Measurements from ENCODE around the gene ERGIC3. TPM values are rescaled to one million over a fixed set of nuclear protein-coding genes. Genes with fewer than 3 reads are reported as not detected.

Gene ERGIC3
- total and polyA plus RNA-seq, 2 of the 13 experiments (the other 11 are each of a cell fraction or from before 2014, with no cell fraction given): 407 to 670 TPM

DNA sequence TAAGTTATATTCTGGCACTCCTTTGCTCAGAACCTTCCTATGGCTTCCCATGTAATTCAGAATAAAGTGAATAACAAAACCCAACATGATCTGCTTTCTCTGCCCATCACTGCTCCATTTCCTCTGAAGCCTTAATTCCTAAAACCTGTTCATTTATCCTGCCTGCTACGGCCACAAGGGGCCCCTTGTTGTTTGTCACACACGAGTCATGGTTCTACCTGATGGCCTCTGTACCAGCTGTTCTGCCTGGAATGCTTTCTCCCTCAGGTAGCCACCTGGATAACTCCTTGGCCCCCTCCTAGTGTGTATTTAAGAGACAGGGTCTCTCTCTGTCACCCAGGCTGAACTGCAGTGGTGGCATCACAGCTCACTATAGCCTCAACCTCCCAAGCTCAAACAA, 26.8 kb downstream of the ERGIC3 start (continued):
- TF ChIP-seq, protein P1, sequence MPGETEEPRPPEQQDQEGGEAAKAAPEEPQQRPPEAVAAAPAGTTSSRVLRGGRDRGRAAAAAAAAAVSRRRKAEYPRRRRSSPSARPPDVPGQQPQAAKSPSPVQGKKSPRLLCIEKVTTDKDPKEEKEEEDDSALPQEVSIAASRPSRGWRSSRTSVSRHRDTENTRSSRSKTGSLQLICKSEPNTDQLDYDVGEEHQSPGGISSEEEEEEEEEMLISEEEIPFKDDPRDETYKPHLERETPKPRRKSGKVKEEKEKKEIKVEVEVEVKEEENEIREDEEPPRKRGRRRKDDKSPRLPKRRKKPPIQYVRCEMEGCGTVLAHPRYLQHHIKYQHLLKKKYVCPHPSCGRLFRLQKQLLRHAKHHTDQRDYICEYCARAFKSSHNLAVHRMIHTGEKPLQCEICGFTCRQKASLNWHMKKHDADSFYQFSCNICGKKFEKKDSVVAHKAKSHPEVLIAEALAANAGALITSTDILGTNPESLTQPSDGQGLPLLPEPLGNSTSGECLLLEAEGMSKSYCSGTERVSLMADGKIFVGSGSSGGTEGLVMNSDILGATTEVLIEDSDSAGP (CRISPR knock-in tag; IDR thresholded peaks at IDR 0.05; ENCODE audit: borderline replicate concordance): no peak
- TF ChIP-seq CCDC6 (CRISPR knock-in tag; IDR thresholded peaks at IDR 0.05): no peak
- TF ChIP-seq ZMYM3 (CRISPR knock-in tag; IDR thresholded peaks at IDR 0.05): no peak
- no peak for TF ChIP-seq EED (CRISPR knock-in tag; IDR thresholded peaks at IDR 0.05)
- TF ChIP-seq, protein P2, sequence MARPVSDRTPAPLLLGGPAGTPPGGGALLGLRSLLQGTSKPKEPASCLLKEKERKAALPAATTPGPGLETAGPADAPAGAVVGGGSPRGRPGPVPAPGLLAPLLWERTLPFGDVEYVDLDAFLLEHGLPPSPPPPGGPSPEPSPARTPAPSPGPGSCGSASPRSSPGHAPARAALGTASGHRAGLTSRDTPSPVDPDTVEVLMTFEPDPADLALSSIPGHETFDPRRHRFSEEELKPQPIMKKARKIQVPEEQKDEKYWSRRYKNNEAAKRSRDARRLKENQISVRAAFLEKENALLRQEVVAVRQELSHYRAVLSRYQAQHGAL (CRISPR knock-in tag; IDR thresholded peaks at IDR 0.05; ENCODE audit: not compliant biosample characterization): no peak
- 0 out of 2 replicates have a peak, but pooled peaks have one; percentile 47 for TF ChIP-seq TGIF2 (CRISPR knock-in tag; IDR thresholded peaks at IDR 0.05)
- TF ChIP-seq ZNF768 (CRISPR knock-in tag; IDR thresholded peaks at IDR 0.05): no peak
- no peak for TF ChIP-seq SUZ12 (IDR thresholded peaks at IDR 0.05; ENCODE audit: low read depth, low read length)
- no peak for TF ChIP-seq NR2F2 (IDR thresholded peaks at IDR 0.05; ENCODE audit: borderline replicate concordance, low read depth)
- TF ChIP-seq, protein P3, sequence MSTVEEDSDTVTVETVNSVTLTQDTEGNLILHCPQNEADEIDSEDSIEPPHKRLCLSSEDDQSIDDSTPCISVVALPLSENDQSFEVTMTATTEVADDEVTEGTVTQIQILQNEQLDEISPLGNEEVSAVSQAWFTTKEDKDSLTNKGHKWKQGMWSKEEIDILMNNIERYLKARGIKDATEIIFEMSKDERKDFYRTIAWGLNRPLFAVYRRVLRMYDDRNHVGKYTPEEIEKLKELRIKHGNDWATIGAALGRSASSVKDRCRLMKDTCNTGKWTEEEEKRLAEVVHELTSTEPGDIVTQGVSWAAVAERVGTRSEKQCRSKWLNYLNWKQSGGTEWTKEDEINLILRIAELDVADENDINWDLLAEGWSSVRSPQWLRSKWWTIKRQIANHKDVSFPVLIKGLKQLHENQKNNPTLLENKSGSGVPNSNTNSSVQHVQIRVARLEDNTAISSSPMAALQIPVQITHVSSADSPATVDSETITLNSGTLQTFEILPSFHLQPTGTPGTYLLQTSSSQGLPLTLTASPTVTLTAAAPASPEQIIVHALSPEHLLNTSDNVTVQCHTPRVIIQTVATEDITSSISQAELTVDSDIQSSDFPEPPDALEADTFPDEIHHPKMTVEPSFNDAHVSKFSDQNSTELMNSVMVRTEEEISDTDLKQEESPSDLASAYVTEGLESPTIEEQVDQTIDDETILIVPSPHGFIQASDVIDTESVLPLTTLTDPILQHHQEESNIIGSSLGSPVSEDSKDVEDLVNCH (CRISPR knock-in tag; IDR thresholded peaks at IDR 0.05): no peak
- TF ChIP-seq, protein P4, sequence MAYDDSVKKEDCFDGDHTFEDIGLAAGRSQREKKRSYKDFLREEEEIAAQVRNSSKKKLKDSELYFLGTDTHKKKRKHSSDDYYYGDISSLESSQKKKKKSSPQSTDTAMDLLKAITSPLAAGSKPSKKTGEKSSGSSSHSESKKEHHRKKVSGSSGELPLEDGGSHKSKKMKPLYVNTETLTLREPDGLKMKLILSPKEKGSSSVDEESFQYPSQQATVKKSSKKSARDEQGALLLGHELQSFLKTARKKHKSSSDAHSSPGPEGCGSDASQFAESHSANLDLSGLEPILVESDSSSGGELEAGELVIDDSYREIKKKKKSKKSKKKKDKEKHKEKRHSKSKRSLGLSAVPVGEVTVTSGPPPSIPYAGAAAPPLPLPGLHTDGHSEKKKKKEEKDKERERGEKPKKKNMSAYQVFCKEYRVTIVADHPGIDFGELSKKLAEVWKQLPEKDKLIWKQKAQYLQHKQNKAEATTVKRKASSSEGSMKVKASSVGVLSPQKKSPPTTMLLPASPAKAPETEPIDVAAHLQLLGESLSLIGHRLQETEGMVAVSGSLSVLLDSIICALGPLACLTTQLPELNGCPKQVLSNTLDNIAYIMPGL (CRISPR knock-in tag; IDR thresholded peaks at IDR 0.05; ENCODE audit: borderline replicate concordance in 1 of 2, low read depth in 1 of 2): peak in 1 of 2 experiments; percentile 61; a peak in 1 of 4 replicates
- no peak for TF ChIP-seq FOSL1 (CRISPR knock-in tag; IDR thresholded peaks at IDR 0.05; ENCODE audit: borderline replicate concordance)
- TF ChIP-seq, protein P5, sequence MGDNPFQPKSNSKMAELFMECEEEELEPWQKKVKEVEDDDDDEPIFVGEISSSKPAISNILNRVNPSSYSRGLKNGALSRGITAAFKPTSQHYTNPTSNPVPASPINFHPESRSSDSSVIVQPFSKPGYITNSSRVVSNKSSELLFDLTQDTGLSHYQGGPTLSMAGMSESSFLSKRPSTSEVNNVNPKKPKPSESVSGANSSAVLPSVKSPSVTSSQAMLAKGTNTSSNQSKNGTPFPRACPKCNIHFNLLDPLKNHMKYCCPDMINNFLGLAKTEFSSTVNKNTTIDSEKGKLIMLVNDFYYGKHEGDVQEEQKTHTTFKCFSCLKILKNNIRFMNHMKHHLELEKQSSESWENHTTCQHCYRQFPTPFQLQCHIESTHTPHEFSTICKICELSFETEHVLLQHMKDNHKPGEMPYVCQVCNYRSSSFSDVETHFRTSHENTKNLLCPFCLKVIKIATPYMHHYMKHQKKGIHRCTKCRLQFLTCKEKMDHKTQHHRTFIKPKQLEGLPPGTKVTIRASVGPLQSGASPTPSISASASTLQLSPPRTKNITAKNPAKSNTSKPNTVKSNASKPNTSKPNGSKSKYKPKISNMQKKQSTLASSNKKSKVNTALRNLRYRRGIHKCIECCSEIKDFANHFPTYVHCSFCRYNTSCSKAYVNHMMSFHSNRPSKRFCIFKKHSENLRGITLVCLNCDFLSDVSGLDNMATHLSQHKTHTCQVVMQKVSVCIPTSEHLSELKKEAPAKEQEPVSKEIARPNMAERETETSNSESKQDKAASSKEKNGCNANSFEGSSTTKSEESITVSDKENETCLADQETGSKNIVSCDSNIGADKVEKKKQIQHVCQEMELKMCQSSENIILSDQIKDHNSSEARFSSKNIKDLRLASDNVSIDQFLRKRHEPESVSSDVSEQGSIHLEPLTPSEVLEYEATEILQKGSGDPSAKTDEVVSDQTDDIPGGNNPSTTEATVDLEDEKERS (CRISPR knock-in tag; IDR thresholded peaks at IDR 0.05): no peak
- TF ChIP-seq ZUFSP (CRISPR knock-in tag; IDR thresholded peaks at IDR 0.05; ENCODE audit: borderline replicate concordance): no peak
- TF ChIP-seq PATZ1 (CRISPR knock-in tag; IDR thresholded peaks at IDR 0.05): no peak
